Measurements from ENCODE around the gene FDX1.

- TF ChIP-seq CTCF (conservative IDR thresholded peaks at IDR 0.05; ENCODE audit: low read length), result no peak
- TF ChIP-seq EZH2phosphoT487 (IDR thresholded peaks at IDR 0.05; ENCODE audit: borderline replicate concordance, low read depth, low read length), result no peak
These were observed 24.1 kb downstream of the FDX1 start for GRCh38 chr11:110453684-110454354.

All from OCI-LY7 (cell line).